ENCODE results near the gene NDUFA6. TPM values are rescaled to one million over a fixed set of nuclear protein-coding genes. Genes with fewer than 3 reads are reported as not detected.
"Not testable (repeated sequence)": the region's sequence is repeated elsewhere in the genome, so short reads cannot be mapped to it uniquely, and the experiment has no call there.

The NDUFA6 gene
- 71.5 and 84.9 TPM in 2 replicates for total RNA-seq (2021)
- Bru-seq, nascent RNA = percentile 89 among the genes with signal in this experiment
- percentile 85 among the genes with signal in this experiment for BruChase-seq, experiment 1, labeled RNA remaining after a 2-hour chase
- BruChase-seq, experiment 2, labeled RNA remaining after a 6-hour chase = percentile 95 among the genes with signal in this experiment
- long read RNA-seq, transcript NDUFA6-202 (3 exons, 1,256 nt) = major isoform, 346 of 359 reads
- long read RNA-seq, partial matches to known transcripts = 1 of 359 reads
- long read RNA-seq, other reads (novel, unspliced or antisense) = 8 of 359 reads

DNA sequence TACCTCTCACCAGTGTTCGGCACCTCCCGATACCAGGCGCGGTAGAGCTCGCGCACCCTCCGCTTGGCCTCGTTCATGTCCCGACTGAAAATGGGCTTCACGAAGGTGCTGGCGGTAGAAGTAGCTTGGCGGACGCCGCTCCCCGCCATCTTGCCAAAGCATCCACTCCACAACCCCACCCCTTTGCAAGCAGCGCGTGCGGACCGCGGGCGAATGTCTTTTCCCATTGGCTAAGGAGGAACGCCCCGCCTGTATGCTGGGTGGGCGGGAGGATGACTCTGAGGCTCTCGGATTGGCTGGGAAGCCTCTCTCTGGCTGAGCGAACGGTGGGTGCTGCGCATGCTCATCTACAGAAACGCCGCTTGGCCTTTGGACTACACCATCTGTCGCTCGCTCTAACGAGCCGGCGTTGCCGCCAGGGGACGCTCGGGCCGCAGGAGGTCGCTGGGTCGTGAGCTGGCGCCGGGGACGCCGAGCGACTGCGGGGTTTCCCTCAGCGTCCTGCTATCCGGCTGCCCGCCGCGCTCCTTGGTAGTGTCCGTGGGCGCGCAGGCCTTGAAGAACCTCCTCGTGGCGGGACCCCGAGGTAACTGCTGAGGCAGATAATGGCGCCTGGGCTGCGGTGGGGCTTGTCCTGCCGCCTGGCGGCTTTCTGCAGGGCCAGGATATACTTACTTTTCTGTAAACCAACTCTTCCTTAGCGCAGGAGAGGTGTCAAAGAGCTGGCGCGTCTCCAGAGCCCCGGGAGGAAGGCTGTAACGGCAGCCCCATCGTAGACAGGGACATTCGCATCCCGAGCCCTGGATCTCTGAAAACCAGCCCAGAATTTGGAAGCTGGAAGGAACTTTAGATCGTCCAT, at the start of gene NDUFA6:
Gene NDUFA6, minus strand, starts transcription at position 177 of the 859 bp plus-strand sequence. Its CDS starts 28 bp downstream, at position 149.
- intact Hi-C loops (cut with micrococcal nuclease; ENCODE audit: unreplicated experiment) = loop anchor here (1.0 to 5.0 kb wide), 6 partner anchors 12 to 354 kb away; partner anchors contain the start of gene SMDT1
- H3K9me3 ChIP-seq (ENCODE audit: insufficient read depth, low read depth) = no peaks in the 10 kb centered on the region
- peak within 1 kb of the TSS; percentile 90 for H3K4me2 ChIP-seq
- H3K79me2 ChIP-seq (ENCODE audit: low read depth) = peaks cover 25% of the 10 kb centered on the region
- peak within 1 kb of the TSS; percentile 97 for H2AFZ ChIP-seq
- CTCF ChIA-PET = interaction anchor here (0.6 to 2.1 kb wide), 8 partner anchors 8 to 485 kb away, joined by 3 to 28 read pairs (median 10); no protein-coding TSS in a partner anchor
- no peaks in the 10 kb centered on the region; the same call in 1 of the 2 replicates for H4K20me1 ChIP-seq (ENCODE audit: insufficient read depth)
- POLR2A ChIA-PET (ENCODE audit: unreplicated experiment) = interaction anchor here (0.5 to 0.7 kb wide), 10 partner anchors 9 to 1378 kb away, joined by 3 to 31 read pairs (median 4); partner anchors contain the start of genes SMDT1 and WBP2NL
- peaks cover 16% of the 10 kb centered on the region; the same call in 1 of the 2 replicates for H3K4me1 ChIP-seq (replicated peaks; ENCODE audit: insufficient read depth)
- no peaks in the 10 kb centered on the region for H3K9me2 ChIP-seq (ENCODE audit: insufficient read depth)
- H3F3A ChIP-seq (ENCODE audit: insufficient read depth, low read depth) = peaks cover 23% of the 10 kb centered on the region; the same call in 1 of the 2 replicates
- TF ChIP-seq, protein P1, sequence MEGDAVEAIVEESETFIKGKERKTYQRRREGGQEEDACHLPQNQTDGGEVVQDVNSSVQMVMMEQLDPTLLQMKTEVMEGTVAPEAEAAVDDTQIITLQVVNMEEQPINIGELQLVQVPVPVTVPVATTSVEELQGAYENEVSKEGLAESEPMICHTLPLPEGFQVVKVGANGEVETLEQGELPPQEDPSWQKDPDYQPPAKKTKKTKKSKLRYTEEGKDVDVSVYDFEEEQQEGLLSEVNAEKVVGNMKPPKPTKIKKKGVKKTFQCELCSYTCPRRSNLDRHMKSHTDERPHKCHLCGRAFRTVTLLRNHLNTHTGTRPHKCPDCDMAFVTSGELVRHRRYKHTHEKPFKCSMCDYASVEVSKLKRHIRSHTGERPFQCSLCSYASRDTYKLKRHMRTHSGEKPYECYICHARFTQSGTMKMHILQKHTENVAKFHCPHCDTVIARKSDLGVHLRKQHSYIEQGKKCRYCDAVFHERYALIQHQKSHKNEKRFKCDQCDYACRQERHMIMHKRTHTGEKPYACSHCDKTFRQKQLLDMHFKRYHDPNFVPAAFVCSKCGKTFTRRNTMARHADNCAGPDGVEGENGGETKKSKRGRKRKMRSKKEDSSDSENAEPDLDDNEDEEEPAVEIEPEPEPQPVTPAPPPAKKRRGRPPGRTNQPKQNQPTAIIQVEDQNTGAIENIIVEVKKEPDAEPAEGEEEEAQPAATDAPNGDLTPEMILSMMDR (conservative IDR thresholded peaks at IDR 0.05) = peak; percentile 92
- TF ChIP-seq EZH2 (IDR thresholded peaks at IDR 0.05; ENCODE audit: low read depth) = no peak
- no peaks in the 10 kb centered on the region for H3K27me3 ChIP-seq (ENCODE audit: insufficient read depth, low read depth)
- DNase-seq = peak; percentile 98
- H3K4me3 ChIP-seq = peak within 1 kb of the TSS; percentile 98
- H3K27ac ChIP-seq = peak within 1 kb of the TSS; percentile 59
- H3K36me3 ChIP-seq (ENCODE audit: low read depth) = peaks cover 19% of the 10 kb centered on the region
- no TSS peak for BruUV-seq (replicated peaks)

DNA sequence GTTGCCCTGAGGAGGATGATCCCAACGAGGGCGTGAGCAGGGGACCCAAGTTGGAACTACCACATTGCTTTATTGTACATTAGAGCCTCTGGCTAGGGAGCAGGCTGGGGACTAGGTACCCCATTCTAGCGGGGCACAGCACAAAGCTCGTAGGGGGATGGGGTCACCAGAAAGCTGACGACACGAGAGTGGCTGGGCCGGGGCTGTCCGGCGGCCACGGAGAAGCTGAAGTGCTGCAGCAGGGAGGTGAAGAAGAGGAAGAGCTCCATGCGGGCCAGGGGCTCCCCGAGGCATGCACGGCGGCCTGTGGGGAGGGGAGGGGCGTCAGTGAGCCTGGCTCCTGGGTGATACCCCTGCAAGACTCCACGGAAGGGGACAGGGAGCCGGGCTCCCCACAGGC, 49.6 kb upstream of the NDUFA6 start:
- H3K4me2 ChIP-seq; H3K27me3 ChIP-seq (ENCODE audit: insufficient read depth, low read depth); H4K20me1 ChIP-seq (ENCODE audit: insufficient read depth); CTCF ChIA-PET; POLR2A ChIA-PET (ENCODE audit: unreplicated experiment); H3K36me3 ChIP-seq (ENCODE audit: low read depth); H2AFZ ChIP-seq; intact Hi-C loops (cut with micrococcal nuclease; ENCODE audit: unreplicated experiment); H3F3A ChIP-seq (ENCODE audit: insufficient read depth, low read depth); H3K4me1 ChIP-seq (replicated peaks; ENCODE audit: insufficient read depth); H3K79me2 ChIP-seq (ENCODE audit: low read depth); H3K27ac ChIP-seq; DNase-seq; H3K9me3 ChIP-seq (ENCODE audit: insufficient read depth, low read depth); H3K4me3 ChIP-seq; H3K9me2 ChIP-seq (ENCODE audit: insufficient read depth); BruUV-seq (replicated peaks): not testable (repeated sequence)

DNA sequence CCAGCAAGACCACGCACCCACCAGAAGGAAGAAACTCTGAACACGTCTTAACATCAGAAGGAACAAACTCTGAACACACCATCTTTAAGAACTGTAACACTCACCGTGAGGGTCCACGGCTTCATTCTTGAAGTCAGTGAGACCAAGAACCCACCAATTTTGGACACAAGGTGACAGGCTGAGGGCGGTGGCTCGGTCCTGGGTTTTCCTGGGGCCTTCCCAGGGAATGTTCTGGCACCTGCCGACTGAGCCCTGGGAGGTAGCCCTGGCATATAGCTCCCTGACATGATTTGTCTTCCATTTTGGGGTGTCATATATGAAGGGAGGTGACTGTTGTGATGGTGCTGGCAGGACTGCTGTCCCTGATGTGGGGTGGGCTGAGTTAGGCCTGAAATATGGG, 48.9 kb upstream of the NDUFA6 start:
- POLR2A ChIA-PET (ENCODE audit: unreplicated experiment); H3K27me3 ChIP-seq (ENCODE audit: insufficient read depth, low read depth); H3K36me3 ChIP-seq (ENCODE audit: low read depth); DNase-seq; H3K4me3 ChIP-seq; H3K27ac ChIP-seq; H3K9me3 ChIP-seq (ENCODE audit: insufficient read depth, low read depth); H2AFZ ChIP-seq; BruUV-seq (replicated peaks); H3K4me2 ChIP-seq; H3K79me2 ChIP-seq (ENCODE audit: low read depth); H3K9me2 ChIP-seq (ENCODE audit: insufficient read depth); CTCF ChIA-PET; H3K4me1 ChIP-seq (replicated peaks; ENCODE audit: insufficient read depth); intact Hi-C loops (cut with micrococcal nuclease; ENCODE audit: unreplicated experiment); H3F3A ChIP-seq (ENCODE audit: insufficient read depth, low read depth); H4K20me1 ChIP-seq (ENCODE audit: insufficient read depth): not testable (repeated sequence)

DNA sequence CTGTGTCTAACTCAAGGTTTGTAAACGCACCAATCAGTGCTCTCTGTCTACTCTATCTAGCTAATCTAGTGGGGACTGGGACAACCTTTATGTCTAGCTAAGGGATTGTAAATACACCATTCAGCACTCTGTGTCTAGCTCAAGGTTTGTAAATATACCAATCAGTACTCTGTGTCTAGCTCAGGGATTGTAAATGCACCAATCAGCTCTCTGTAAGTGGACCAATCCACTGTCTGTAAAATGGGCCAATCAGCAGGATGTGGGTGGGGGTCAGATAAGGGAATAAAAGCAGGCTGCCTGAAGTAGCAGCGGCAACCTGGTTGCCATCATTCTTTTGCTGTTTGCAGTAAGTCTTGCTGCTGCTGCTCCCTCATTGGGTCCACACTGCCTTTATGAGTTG, 48.4 kb upstream of the NDUFA6 start:
- no peak for DNase-seq
- Histone ChIP-seq H3K79me2 (ENCODE audit: low read depth) (no peaks in the 10 kb centered on the region), H3K9me3 (ENCODE audit: insufficient read depth, low read depth) (no peaks in the 10 kb centered on the region), H3K36me3 (ENCODE audit: low read depth) (no peaks in the 10 kb centered on the region), H4K20me1 (ENCODE audit: insufficient read depth) (no peaks in the 10 kb centered on the region), H3K27ac (no peak overlapping the region), H2AFZ (no peak overlapping the region), H3K4me2 (no peak overlapping the region), H3K27me3 (ENCODE audit: insufficient read depth, low read depth) (no peaks in the 10 kb centered on the region), H3F3A (ENCODE audit: insufficient read depth, low read depth) (no peaks in the 10 kb centered on the region), H3K9me2 (ENCODE audit: insufficient read depth) (no peaks in the 10 kb centered on the region), H3K4me3 (no peak overlapping the region), H3K4me1 (replicated peaks; ENCODE audit: insufficient read depth) (no peaks in the 10 kb centered on the region)
- ChIA-PET POLR2A (ENCODE audit: unreplicated experiment) (no interaction called here), CTCF (no interaction called here)
- no TSS peak for BruUV-seq (replicated peaks)
- intact Hi-C loops (cut with micrococcal nuclease; ENCODE audit: unreplicated experiment) = no loop called here
- TF ChIP-seq EZH2 (IDR thresholded peaks at IDR 0.05; ENCODE audit: low read depth) = no peak
- TF ChIP-seq, protein P1 (conservative IDR thresholded peaks at IDR 0.05) = no peak
